Tibial nerve (tissue), 4 donors: ENCODE measurements around the gene PPFIBP2. TPM values are rescaled to one million over a fixed set of nuclear protein-coding genes. Genes with fewer than 3 reads are reported as not detected.

Source experiments
- DNase-seq, 2 donors: peaks; one replicate each; pipeline ENCODE4 v3.0.0-alpha.2; 2019; ENCODE audit warnings: low spot score in 2 of 2
- H3K27ac ChIP-seq, 4 donors: fragments of 200-600 bp; sonication (generic) in 3 of 4; one replicate each; pipeline ENCODE4 v1.5.1; 2017 to 2019; ENCODE audit warnings: mild to moderate bottlenecking in 1 of 4
- H3K27me3 ChIP-seq, 2 donors: fragments of 200-600 bp; sonication (generic) in 1 of 2; one replicate each; pipeline versions ENCODE4 v1.5.1 to v1.6.0; 2017 to 2019
- H3K36me3 ChIP-seq, 3 donors: fragments of 200-600 bp; sonication (generic); one replicate each; pipeline ENCODE4 v1.5.1; 2018 to 2019
- H3K4me1 ChIP-seq, 4 donors: fragments of 200-600 bp; sonication (generic) in 3 of 4; one replicate each; pipeline ENCODE4 v1.5.1; 2017 to 2019
- H3K4me3 ChIP-seq, 4 donors: fragments of 200-600 bp; sonication (generic) in 3 of 4; one replicate each; pipeline ENCODE4 v1.5.1; 2017 to 2019; ENCODE audit warnings: mild to moderate bottlenecking in 1 of 4, moderate library complexity in 1 of 4
- H3K9me3 ChIP-seq, 4 donors: fragments of 200-600 bp; sonication (generic) in 3 of 4; one replicate each; pipeline ENCODE4 v1.5.1; 2017 to 2019
- EP300 ChIP-seq, 2 donors: sonication (generic); formaldehyde crosslinking; IDR thresholded peaks; one replicate each; pipeline ENCODE4 v1.6.1; 2017; ENCODE audit warnings: antibody characterized with exemption in 2 of 2, mild to moderate bottlenecking in 1 of 2
- POLR2A ChIP-seq, 2 donors: fragments of 450-650 bp; IDR thresholded peaks; one replicate each; pipeline ENCODE4 v1.6.1; 2017; ENCODE audit warnings: antibody characterized with exemption in 2 of 2, mild to moderate bottlenecking in 2 of 2, moderate library complexity in 2 of 2
- WGBS, 2 donors: methylation state at CpG; one replicate each; pipeline ENCODE4 v1.1.5; 2018; 5-methylcytosine and 5-hydroxymethylcytosine counted together
- total RNA-seq, 4 donors: library from RNA; depleted of rRNA; stranded (reverse); fragments of >200 nt; gene quantifications; one replicate each; pipeline ENCODE4 v1.1.0, GENCODE V29; 2016
- TF ChIP-seq, protein P1 (sequence below), 5 experiments: fragments of 200-600 bp in 3 of 5; fragments of 450-650 bp in 2 of 5; sonication (generic) in 3 of 5; IDR thresholded peaks; one replicate each; pipeline ENCODE4 v1.5.1; 2016 to 2019; ENCODE audit warnings: antibody characterized with exemption in 5 of 5, mild to moderate bottlenecking in 3 of 5, moderate library complexity in 2 of 5

The PPFIBP2 gene
- total RNA-seq, 4 donors from 2014 or later, result 19.8 to 110 (median 29.2) TPM

GRCh38 chr11:7587712-7588111 is 73.9 kb downstream of the PPFIBP2 start:
- Histone ChIP-seq H3K4me1 (peaks cover 0 to 75% (median 40%) of the 10 kb centered on the region in 4 donors), H3K27ac (peak overlapping the region in 3 of 4 donors; percentile 19 to 94 (median 61))
- WGBS, 2 donors, result 53 to 56% methylated on average over 2 of the region's 2 CpGs

DNA sequence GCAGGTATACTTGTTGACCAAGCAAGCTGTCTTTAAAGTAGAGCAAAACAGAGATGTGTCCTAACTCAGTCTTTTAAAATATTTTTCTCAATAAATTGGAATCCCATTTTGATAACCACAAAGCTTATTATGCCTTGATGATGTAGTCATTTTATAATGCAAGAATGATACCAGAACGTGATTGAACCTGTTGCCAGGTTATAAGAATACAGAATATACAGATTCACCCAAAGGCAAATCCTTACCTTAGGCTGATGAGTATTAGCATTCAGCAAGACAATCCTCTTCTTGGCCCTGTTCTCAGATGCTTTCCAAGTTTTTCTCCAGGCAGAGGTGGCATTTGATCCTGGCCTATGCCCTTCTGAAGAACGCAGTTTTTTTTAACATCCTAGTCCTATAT is 76.1 kb downstream of the PPFIBP2 start:
- Histone ChIP-seq H3K9me3 (no peaks in the 10 kb centered on the region), H3K27ac (peak overlapping the region in 1 of 4 donors; percentile 44), H3K27me3 (no peaks in the 10 kb centered on the region), H3K4me1 (peaks cover 0 to 64% (median 35%) of the 10 kb centered on the region in 4 donors), H3K4me3 (no peak overlapping the region), H3K36me3 (peaks cover 0 to 7% (median 0%) of the 10 kb centered on the region in 3 donors)
- no peak for TF ChIP-seq EP300 (IDR thresholded peaks at IDR 0.05)
- TF ChIP-seq, protein P1, sequence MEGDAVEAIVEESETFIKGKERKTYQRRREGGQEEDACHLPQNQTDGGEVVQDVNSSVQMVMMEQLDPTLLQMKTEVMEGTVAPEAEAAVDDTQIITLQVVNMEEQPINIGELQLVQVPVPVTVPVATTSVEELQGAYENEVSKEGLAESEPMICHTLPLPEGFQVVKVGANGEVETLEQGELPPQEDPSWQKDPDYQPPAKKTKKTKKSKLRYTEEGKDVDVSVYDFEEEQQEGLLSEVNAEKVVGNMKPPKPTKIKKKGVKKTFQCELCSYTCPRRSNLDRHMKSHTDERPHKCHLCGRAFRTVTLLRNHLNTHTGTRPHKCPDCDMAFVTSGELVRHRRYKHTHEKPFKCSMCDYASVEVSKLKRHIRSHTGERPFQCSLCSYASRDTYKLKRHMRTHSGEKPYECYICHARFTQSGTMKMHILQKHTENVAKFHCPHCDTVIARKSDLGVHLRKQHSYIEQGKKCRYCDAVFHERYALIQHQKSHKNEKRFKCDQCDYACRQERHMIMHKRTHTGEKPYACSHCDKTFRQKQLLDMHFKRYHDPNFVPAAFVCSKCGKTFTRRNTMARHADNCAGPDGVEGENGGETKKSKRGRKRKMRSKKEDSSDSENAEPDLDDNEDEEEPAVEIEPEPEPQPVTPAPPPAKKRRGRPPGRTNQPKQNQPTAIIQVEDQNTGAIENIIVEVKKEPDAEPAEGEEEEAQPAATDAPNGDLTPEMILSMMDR (IDR thresholded peaks at IDR 0.05), result no peak
- WGBS, 2 donors, result 88 to 92% methylated on average over 2 of the region's 2 CpGs
- no peak for DNase-seq

More at GRCh38 chr11:7587712-7588111, 73.9 kb downstream of the PPFIBP2 start:
- H3K36me3 ChIP-seq, result no peaks in the 10 kb centered on the region
- H3K27me3 ChIP-seq, result no peaks in the 10 kb centered on the region
- H3K9me3 ChIP-seq, result no peaks in the 10 kb centered on the region
- H3K4me3 ChIP-seq, result no peak overlapping the region
- no peak for DNase-seq
- TF ChIP-seq, protein P1 (IDR thresholded peaks at IDR 0.05), result no peak
- TF ChIP-seq EP300 (IDR thresholded peaks at IDR 0.05) (no peak), POLR2A (IDR thresholded peaks at IDR 0.05) (no peak)

- H3K9me3 ChIP-seq, result no peaks in the 10 kb centered on the region
- H3K27me3 ChIP-seq, result no peaks in the 10 kb centered on the region
- WGBS, 2 donors, result 87 to 97% methylated on average over 2 of the region's 2 CpGs
- H3K36me3 ChIP-seq, result peaks cover 0 to 7% (median 0%) of the 10 kb centered on the region in 3 donors
- peak overlapping the region in 1 of 4 donors; percentile 44 for H3K27ac ChIP-seq
- no peak overlapping the region for H3K4me3 ChIP-seq
- TF ChIP-seq, protein P1 (IDR thresholded peaks at IDR 0.05), result no peak
- TF ChIP-seq EP300 (IDR thresholded peaks at IDR 0.05) (no peak), POLR2A (IDR thresholded peaks at IDR 0.05) (no peak)
- peaks cover 0 to 64% (median 35%) of the 10 kb centered on the region in 4 donors for H3K4me1 ChIP-seq
- no peak for DNase-seq
Observed at GRCh38 chr11:7590529-7590928, 76.7 kb downstream of the PPFIBP2 start.

DNA sequence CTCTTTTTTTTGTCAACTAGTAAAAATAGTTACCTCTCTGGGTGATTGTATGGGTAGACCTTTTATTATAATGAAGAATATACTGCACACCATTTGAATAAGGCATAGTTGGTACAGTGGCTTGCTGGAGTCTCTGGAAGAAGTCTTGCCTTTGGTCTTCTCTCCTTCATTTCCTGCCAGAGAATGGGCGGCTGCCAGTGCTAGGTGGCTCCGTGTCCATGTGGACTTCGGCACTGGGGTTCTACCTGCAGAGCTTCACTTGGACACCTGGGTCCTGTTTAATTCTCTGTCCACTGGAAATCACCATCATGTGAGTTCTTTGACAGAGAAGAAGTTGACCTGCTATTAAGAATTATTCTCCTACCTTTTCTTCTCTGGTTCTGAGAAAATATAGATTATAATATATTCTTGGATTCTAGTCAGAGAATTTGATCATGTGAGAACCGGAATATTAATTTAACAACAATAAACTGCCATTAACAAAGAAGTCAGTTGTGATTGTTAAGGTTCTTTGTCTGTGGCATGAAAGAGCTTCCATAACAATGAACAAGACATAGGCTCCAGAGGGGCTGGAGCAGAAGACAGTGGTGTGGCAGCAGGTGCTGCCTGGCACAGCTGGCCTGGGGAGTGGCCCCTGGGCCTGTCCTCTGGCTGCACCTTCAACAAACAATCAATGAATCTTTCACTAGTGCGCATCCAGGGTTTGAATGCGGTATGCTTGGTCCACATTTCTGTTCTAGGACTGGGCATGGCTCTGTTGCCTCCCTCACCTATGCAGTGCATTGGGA is 77.5 kb downstream of the PPFIBP2 start:
- 90% methylated on average over 6 of the region's 6 CpGs for WGBS, 2 donors
- no peak for DNase-seq
- peak overlapping the region in 2 of 4 donors; percentile 16 to 44 for H3K27ac ChIP-seq
- peaks cover 0 to 7% (median 0%) of the 10 kb centered on the region in 3 donors for H3K36me3 ChIP-seq
- no peak overlapping the region for H3K4me3 ChIP-seq
- H3K4me1 ChIP-seq, result peaks cover 0 to 64% (median 34%) of the 10 kb centered on the region in 4 donors
- TF ChIP-seq, protein P1 (IDR thresholded peaks at IDR 0.05), result no peak
- TF ChIP-seq EP300 (IDR thresholded peaks at IDR 0.05), result no peak
- TF ChIP-seq POLR2A (IDR thresholded peaks at IDR 0.05), result no peak
- no peaks in the 10 kb centered on the region for H3K27me3 ChIP-seq
- H3K9me3 ChIP-seq, result no peaks in the 10 kb centered on the region

- Histone ChIP-seq H3K4me1 (peaks cover 0 to 57% (median 34%) of the 10 kb centered on the region in 4 donors), H3K27ac (peak overlapping the region in 2 of 4 donors; percentile 16 to 64)
- TF ChIP-seq, protein P1 (IDR thresholded peaks at IDR 0.05), result no peak
- TF ChIP-seq EP300 (IDR thresholded peaks at IDR 0.05) (no peak), POLR2A (IDR thresholded peaks at IDR 0.05) (no peak)
Observed at GRCh38 chr11:7591987-7592386, 78.2 kb downstream of the PPFIBP2 start.

More at GRCh38 chr11:7591987-7592386, 78.2 kb downstream of the PPFIBP2 start:
- H3K9me3 ChIP-seq, result no peaks in the 10 kb centered on the region
- no peaks in the 10 kb centered on the region for H3K27me3 ChIP-seq
- no peak for DNase-seq
- WGBS, 2 donors, result 75 to 89% methylated on average over 1 of the region's 1 CpG
- no peak overlapping the region for H3K4me3 ChIP-seq
- H3K36me3 ChIP-seq, result peaks cover 0 to 9% (median 0%) of the 10 kb centered on the region in 3 donors
